GM19468 (cell line): Measurements from ENCODE around the gene GPR141.
A peak's percentile ranks its signal among the peaks of the same experiment; 100 is the strongest.

ENCODE experiments used
- ATAC-seq: cut with Tn5 transposase; IDR thresholded peaks from one replicate; pipeline ENCODE4 v1.9.1; 2021; ENCODE audit warnings: mild to moderate bottlenecking, moderate library complexity, moderate number of reproducible peaks; ENCODE audit not compliant: unreplicated experiment; ENCODE audit errors: extremely low read depth

GPR141 gene

DNA sequence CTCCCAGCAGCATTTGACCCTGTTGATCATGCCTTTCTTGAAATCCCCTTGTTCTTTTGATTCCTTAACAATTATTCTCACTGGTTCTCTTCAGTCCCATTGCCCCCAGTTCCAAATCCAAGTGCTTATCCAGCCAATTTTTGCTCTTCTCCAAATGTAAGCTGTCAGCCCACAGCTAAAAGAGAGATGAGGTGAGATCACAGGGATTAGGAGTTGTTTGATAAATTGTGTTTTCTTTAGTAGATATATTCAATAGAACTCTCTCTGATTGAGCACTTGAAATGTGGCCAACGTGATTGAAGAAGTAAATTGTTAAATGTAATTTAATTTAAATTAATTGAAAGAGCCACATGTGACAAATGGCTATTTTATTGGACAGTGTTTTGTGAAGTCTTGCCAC lies 88.2 kb downstream of the GPR141 start:
- ATAC-seq = no peak

DNA sequence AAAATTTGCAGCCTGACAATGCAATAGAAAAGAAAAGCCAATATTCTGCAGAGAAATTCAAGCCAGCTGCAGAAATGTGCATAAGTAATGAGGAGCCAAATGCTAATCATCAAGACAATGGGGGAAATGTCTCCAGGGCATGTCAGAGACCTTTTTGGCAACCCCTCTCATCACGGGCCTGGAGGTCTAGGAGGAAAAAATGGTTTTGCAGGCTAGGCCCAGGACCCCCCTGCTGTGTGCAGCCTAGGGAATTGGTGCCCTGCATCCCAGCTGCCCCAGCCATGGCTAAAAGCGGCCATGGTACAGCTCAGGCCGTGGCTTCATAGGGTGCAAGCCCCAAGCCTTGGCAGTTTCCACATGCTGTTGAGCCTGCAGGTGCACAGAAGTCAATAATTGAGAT lies 92.4 kb downstream of the GPR141 start:
- no peak for ATAC-seq

DNA sequence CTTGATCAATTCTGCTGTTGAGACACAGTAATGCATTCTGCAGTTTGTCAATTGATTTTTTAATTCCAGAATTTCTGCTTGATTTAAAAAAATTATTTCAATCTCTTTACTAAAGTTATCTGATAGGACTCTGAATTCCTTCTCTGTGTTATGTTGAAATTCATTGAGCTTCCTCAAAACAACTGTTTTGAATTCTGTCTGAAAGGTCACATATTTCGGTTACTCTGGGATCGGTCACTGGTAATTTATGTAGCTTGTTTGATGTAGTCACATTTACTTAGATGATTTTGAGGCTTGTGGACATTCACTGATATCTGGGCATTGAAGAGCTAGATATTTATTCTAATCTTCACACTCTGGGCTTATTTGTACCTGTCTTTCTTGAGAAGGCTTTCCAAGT lies 97.6 kb downstream of the GPR141 start:
- ATAC-seq = no peak

DNA sequence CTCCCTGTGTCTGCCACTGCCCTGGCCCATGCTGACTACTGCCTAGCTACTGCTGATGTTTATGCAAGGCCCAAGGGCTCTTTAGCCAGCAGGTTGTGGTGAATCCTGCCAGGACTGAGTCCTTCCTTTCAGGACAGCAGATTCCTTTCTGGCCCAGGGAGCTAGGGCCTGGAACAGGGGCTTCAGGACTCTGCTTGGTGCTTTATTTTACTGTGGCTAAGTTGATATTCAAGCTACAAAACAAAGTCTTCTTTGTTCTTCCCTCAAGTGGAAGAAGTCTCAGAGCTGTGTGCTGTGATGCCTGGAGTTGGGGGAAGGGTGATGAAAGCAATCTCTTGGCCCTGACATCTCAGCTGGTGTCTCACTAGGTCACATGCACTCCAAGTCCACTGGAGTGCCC lies 98.6 kb downstream of the GPR141 start:
- ATAC-seq = no peak

GRCh38 chr7:37784015-37784414 lies 100.4 kb downstream of the GPR141 start:
- no peak for ATAC-seq

DNA sequence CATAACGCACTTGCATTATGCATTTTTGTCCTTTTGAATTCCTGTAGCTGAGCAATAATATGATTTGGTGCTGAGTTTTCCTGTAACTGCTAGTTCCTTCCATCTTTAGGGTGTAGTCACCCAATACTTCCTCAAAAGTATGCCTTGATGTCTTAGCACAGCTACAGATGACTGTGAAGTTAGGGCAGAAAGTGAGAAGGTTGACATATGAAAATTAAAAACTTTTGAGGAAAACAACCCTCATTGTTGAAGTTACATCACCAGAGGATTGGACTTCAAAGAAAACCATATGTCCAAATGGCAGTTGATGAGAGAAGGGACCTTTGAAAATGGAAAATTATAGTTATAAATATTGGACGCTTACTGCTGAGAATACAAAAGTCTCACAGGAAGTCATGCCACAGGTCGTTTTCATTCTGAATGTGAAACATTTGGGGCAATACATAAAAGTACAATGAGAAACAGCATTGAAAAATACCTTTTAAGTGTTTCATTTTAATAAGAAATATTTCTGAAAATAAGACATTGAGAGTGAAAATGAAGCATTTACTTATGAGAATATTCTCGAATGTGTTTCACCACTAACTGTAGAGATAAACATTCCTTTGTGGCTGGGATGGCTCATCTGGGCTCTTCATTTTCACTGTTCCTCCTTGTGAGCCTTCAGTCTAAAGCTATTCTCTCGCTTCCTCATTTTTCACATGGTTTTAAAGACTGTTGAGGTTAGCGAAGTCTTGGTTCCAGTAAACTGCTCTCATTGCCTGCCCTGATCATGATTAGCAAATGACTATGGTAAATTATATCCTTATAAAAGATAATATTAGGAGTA lies 103.4 kb downstream of the GPR141 start:
- ATAC-seq = peak; percentile 85
